K562 (cell line): ENCODE measurements around the gene SSR2. TPM values are rescaled to one million over a fixed set of nuclear protein-coding genes. Genes with fewer than 3 reads are reported as not detected.

Source experiments
- BACH1 ChIP-seq: fragments of 200-800 bp; sonication (Bioruptor generic); IDR thresholded peaks from 2 replicates; pipeline ENCODE4 v1.6.1; 2016; ENCODE audit warnings: missing genetic modification characterization, missing compliant biosample characterization
- CREM ChIP-seq: IDR thresholded peaks from 2 replicates; pipeline ENCODE4 v1.6.1; 2014; ENCODE audit warnings: antibody characterized with exemption, low read depth
- DPF2 ChIP-seq: fragments of 450-650 bp; IDR thresholded peaks from 2 replicates; pipeline ENCODE4 v1.6.1; 2016
- E2F3 ChIP-seq: fragments of 250-450 bp; sonication (Bioruptor Pico); IDR thresholded peaks from 2 replicates; pipeline ENCODE4 v1.4.0; 2020; ENCODE audit warnings: mild to moderate bottlenecking
- ESRRA ChIP-seq: fragments of 450-650 bp; IDR thresholded peaks from 2 replicates; pipeline ENCODE4 v1.6.1; 2014; ENCODE audit warnings: low read depth, mild to moderate bottlenecking, moderate library complexity, borderline replicate concordance
- FOXK2 ChIP-seq, 2 experiments: fragments of 450-650 bp; IDR thresholded peaks in 1 of 2; conservative IDR thresholded peaks in 1 of 2; 2 replicates each; pipeline ENCODE4 v1.6.1; 2016; ENCODE audit warnings: low read depth in 2 of 2, mild to moderate bottlenecking in 1 of 2
- HDAC1 ChIP-seq, 2 experiments: fragments of 450-650 bp; IDR thresholded peaks; 2 replicates each; pipeline ENCODE4 v1.6.1; 2016 to 2017; ENCODE audit warnings: inconsistent platforms in 1 of 2, mild to moderate bottlenecking in 1 of 2, moderate library complexity in 1 of 2
- SIN3A ChIP-seq, 2 experiments: fragments of 150-350 bp in 1 of 2; IDR thresholded peaks; 2 replicates each; pipeline ENCODE4 v1.6.1; 2011 to 2016; ENCODE audit warnings: borderline replicate concordance in 2 of 2, low read depth in 2 of 2, low read length in 2 of 2, mild to moderate bottlenecking in 2 of 2, moderate library complexity in 2 of 2; ENCODE audit not compliant: control insufficient read depth in 1 of 2
- ZNF140 ChIP-seq: fragments of 250-450 bp; sonication (Bioruptor Pico); IDR thresholded peaks from 2 replicates; pipeline ENCODE4 v1.8.0; 2021; ENCODE audit warnings: moderate library complexity, mild to moderate bottlenecking, inconsistent platforms
- ZNF584 ChIP-seq: fragments of 200-800 bp; sonication (Bioruptor generic); IDR thresholded peaks from 2 replicates; pipeline ENCODE4 v1.6.1; 2016; ENCODE audit warnings: low read depth, mild to moderate bottlenecking, missing genetic modification characterization, missing compliant biosample characterization
- ZNF707 ChIP-seq: fragments of 250-450 bp; sonication (Bioruptor Pico); conservative IDR thresholded peaks from 2 replicates; pipeline ENCODE4 v1.8.0; 2022; ENCODE audit warnings: inconsistent platforms, mild to moderate bottlenecking, moderate library complexity
- polyA plus RNA-seq, 8 experiments: library from polyadenylated mRNA; depleted of rRNA in 4 of 8; stranded (reverse) in 5 of 8; unstranded in 3 of 8; fragments of >200 nt; fragmentation: Nextera tagmentation in 2 of 8; fragmentation: Illumina TruSeq in 1 of 8; extraction: Ambion mirVana in 2 of 8; extraction: Trizol in 1 of 8; gene quantifications; 2 replicates each; pipeline versions ENCODE4 v1.2.1 to v1.2.3, GENCODE V29; 2011 to 2014; ENCODE audit warnings: inconsistent platforms in 1 of 8, missing spikeins in 1 of 8
- total RNA-seq, 7 experiments: library from RNA; depleted of rRNA in 6 of 7; stranded (reverse); fragments of >200 nt in 6 of 7; fragmentation: Illumina TruSeq in 2 of 7; extraction: Trizol in 2 of 7; gene quantifications; 2 replicates each; pipeline versions ENCODE4 v1.2.1 to v1.2.3, GENCODE V29; 2011 to 2021; ENCODE audit warnings: low replicate concordance in 1 of 7
- TF ChIP-seq, protein P1 (sequence below): fragments of 450-650 bp; IDR thresholded peaks from 2 replicates; pipeline ENCODE4 v1.6.1; 2017; ENCODE audit warnings: antibody characterized with exemption, mild to moderate bottlenecking
- TF ChIP-seq, protein P2 (sequence below), 2 experiments: fragments of 450-650 bp; IDR thresholded peaks; 2 replicates each; pipeline ENCODE4 v1.6.1; 2018; ENCODE audit warnings: mild to moderate bottlenecking in 2 of 2, low read depth in 1 of 2; ENCODE audit not compliant: partially characterized antibody in 2 of 2
- TF ChIP-seq, protein P3 (sequence below), 3 experiments: fragments of 200-800 bp in 1 of 3; fragments of 250-450 bp in 1 of 3; fragments of 450-650 bp in 1 of 3; sonication (Bioruptor Pico) in 1 of 3; sonication (Bioruptor generic) in 1 of 3; formaldehyde crosslinking in 1 of 3; IDR thresholded peaks; 2 replicates each; pipeline versions ENCODE4 v1.6.1 to v1.8.0; 2016 to 2022; ENCODE audit warnings: mild to moderate bottlenecking in 2 of 3, missing genetic modification characterization in 2 of 3, missing compliant biosample characterization in 1 of 3, moderate library complexity in 1 of 3

Gene SSR2
- total and polyA plus RNA-seq, 9 of the 15 experiments (the other 6 are each of a cell fraction or from before 2014, with no cell fraction given), result 161 to 411 (median 240) TPM

DNA sequence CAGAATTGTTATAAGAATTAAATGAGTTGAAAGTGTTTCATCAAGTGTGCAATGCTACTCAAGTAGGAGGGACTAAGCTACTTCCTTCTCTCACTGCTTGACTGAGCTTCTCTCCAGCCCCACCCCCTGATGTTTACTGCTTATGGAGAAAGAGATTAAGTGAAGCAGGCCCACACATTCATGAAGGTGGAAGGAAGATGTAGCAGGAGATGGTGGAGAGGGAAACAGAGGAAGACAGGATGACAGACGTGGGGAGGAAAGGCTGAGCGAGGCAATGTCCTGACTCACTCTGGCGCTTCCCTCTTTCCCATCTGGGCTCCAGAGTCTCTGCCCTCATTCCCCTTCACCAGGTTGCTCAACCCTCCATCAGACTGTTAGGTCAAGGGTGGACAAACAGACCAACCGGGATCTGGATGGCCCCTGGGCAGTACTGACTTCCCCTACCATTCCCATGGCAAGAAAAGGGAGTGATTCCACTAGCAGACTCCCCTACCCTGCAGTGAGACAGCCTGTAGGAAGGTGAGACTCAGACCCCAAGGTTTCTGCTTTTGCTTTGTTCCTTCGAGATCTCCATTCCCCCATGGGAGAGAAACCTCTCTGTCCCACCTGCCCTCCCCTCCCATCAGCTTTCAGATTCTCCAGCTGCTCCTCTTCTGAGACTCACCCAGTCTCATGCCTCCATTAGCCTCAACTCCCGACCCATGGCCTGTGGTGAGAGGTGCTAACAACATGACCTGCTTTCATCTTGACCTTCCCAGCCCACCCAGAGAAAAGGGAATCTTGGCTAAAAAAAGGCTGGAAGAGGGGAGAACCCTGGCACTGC lies 39.3 kb downstream of the SSR2 start (continued):
- TF ChIP-seq, protein P1, sequence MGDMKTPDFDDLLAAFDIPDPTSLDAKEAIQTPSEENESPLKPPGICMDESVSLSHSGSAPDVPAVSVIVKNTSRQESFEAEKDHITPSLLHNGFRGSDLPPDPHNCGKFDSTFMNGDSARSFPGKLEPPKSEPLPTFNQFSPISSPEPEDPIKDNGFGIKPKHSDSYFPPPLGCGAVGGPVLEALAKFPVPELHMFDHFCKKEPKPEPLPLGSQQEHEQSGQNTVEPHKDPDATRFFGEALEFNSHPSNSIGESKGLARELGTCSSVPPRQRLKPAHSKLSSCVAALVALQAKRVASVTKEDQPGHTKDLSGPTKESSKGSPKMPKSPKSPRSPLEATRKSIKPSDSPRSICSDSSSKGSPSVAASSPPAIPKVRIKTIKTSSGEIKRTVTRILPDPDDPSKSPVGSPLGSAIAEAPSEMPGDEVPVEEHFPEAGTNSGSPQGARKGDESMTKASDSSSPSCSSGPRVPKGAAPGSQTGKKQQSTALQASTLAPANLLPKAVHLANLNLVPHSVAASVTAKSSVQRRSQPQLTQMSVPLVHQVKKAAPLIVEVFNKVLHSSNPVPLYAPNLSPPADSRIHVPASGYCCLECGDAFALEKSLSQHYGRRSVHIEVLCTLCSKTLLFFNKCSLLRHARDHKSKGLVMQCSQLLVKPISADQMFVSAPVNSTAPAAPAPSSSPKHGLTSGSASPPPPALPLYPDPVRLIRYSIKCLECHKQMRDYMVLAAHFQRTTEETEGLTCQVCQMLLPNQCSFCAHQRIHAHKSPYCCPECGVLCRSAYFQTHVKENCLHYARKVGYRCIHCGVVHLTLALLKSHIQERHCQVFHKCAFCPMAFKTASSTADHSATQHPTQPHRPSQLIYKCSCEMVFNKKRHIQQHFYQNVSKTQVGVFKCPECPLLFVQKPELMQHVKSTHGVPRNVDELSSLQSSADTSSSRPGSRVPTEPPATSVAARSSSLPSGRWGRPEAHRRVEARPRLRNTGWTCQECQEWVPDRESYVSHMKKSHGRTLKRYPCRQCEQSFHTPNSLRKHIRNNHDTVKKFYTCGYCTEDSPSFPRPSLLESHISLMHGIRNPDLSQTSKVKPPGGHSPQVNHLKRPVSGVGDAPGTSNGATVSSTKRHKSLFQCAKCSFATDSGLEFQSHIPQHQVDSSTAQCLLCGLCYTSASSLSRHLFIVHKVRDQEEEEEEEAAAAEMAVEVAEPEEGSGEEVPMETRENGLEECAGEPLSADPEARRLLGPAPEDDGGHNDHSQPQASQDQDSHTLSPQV, result peak; percentile 58
- TF ChIP-seq ZNF140, result no peak
- peak in 1 of 2 experiments; percentile 48; a peak in 2 of 4 replicates for TF ChIP-seq FOXK2 (conservative IDR thresholded peaks at IDR 0.05 in 1 of 2, IDR thresholded peaks at IDR 0.05 in 1 of 2; ENCODE audit: low read depth in 2 of 2)
- TF ChIP-seq, protein P2, sequence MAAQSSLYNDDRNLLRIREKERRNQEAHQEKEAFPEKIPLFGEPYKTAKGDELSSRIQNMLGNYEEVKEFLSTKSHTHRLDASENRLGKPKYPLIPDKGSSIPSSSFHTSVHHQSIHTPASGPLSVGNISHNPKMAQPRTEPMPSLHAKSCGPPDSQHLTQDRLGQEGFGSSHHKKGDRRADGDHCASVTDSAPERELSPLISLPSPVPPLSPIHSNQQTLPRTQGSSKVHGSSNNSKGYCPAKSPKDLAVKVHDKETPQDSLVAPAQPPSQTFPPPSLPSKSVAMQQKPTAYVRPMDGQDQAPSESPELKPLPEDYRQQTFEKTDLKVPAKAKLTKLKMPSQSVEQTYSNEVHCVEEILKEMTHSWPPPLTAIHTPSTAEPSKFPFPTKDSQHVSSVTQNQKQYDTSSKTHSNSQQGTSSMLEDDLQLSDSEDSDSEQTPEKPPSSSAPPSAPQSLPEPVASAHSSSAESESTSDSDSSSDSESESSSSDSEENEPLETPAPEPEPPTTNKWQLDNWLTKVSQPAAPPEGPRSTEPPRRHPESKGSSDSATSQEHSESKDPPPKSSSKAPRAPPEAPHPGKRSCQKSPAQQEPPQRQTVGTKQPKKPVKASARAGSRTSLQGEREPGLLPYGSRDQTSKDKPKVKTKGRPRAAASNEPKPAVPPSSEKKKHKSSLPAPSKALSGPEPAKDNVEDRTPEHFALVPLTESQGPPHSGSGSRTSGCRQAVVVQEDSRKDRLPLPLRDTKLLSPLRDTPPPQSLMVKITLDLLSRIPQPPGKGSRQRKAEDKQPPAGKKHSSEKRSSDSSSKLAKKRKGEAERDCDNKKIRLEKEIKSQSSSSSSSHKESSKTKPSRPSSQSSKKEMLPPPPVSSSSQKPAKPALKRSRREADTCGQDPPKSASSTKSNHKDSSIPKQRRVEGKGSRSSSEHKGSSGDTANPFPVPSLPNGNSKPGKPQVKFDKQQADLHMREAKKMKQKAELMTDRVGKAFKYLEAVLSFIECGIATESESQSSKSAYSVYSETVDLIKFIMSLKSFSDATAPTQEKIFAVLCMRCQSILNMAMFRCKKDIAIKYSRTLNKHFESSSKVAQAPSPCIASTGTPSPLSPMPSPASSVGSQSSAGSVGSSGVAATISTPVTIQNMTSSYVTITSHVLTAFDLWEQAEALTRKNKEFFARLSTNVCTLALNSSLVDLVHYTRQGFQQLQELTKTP (IDR thresholded peaks at IDR 0.05; ENCODE audit: low read depth in 1 of 2, partially characterized antibody in 2 of 2), result peak in 1 of 2 experiments; percentile 15
- TF ChIP-seq CREM, result no peak
- TF ChIP-seq ESRRA, result no peak
- TF ChIP-seq ZNF584 (CRISPR knock-in tag), result peak; percentile 76; the same call in 1 of the 2 replicates
- TF ChIP-seq DPF2, result peak; percentile 61; the same call in 1 of the 2 replicates
- TF ChIP-seq HDAC1 (IDR thresholded peaks at IDR 0.05), result no peak
- TF ChIP-seq E2F3 (CRISPR knock-in tag), result peak; percentile 62; the same call in 1 of the 2 replicates
- TF ChIP-seq, protein P3, sequence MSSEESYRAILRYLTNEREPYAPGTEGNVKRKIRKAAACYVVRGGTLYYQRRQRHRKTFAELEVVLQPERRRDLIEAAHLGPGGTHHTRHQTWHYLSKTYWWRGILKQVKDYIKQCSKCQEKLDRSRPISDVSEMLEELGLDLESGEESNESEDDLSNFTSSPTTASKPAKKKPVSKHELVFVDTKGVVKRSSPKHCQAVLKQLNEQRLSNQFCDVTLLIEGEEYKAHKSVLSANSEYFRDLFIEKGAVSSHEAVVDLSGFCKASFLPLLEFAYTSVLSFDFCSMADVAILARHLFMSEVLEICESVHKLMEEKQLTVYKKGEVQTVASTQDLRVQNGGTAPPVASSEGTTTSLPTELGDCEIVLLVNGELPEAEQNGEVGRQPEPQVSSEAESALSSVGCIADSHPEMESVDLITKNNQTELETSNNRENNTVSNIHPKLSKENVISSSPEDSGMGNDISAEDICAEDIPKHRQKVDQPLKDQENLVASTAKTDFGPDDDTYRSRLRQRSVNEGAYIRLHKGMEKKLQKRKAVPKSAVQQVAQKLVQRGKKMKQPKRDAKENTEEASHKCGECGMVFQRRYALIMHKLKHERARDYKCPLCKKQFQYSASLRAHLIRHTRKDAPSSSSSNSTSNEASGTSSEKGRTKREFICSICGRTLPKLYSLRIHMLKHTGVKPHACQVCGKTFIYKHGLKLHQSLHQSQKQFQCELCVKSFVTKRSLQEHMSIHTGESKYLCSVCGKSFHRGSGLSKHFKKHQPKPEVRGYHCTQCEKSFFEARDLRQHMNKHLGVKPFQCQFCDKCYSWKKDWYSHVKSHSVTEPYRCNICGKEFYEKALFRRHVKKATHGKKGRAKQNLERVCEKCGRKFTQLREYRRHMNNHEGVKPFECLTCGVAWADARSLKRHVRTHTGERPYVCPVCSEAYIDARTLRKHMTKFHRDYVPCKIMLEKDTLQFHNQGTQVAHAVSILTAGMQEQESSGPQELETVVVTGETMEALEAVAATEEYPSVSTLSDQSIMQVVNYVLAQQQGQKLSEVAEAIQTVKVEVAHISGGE (CRISPR knock-in tag; IDR thresholded peaks at IDR 0.05), result no peak
- TF ChIP-seq SIN3A (IDR thresholded peaks at IDR 0.05; ENCODE audit: borderline replicate concordance in 2 of 2, control insufficient read depth in 1 of 2, low read depth in 2 of 2, low read length in 2 of 2), result peak; percentile 41; a peak in 1 of 4 replicates
- TF ChIP-seq ZNF707 (CRISPR knock-in tag), result no peak
- peak; percentile 45; the same call in 1 of the 2 replicates for TF ChIP-seq BACH1 (tag)
